MCF 10A (cell line): ENCODE data around the gene GRIK1. TPM values are rescaled to one million over a fixed set of nuclear protein-coding genes. Genes with fewer than 3 reads are reported as not detected.

ENCODE experiments used
- BruUV-seq: library from RNA; stranded (reverse); fragments of 400-500 nt; replicated peaks from 2 replicates; lab custom pipeline; 2021; lab: Mats Ljungman, UMichigan
- CTCF ChIA-PET: fragments of 300-600 bp; sonication (Branson Sonifier 250); formaldehyde crosslinking; extraction: SDS; loops from one replicate; lab custom pipeline; 2021; ENCODE audit warnings: antibody characterized with exemption, inconsistent platforms; lab: Yijun Ruan, JAX
- POLR2A ChIA-PET: fragments of 300-600, 350-650 bp; sonication (Branson Sonifier 250); formaldehyde crosslinking; extraction: SDS; loops from one replicate; lab custom pipeline; 2020; ENCODE audit warnings: antibody characterized with exemption, inconsistent platforms; lab: Yijun Ruan, JAX
- DNase-seq: peaks from one replicate; pipeline ENCODE4 v3.0.0-alpha.2; 2018; ENCODE audit not compliant: unreplicated experiment
- H3K27ac Mint-ChIP-seq: one replicate; pipeline ENCODE4 v1.8.0; 2022; ENCODE audit warnings: mild to moderate bottlenecking, low read depth, mixed read lengths; ENCODE audit not compliant: unreplicated experiment
- H3K27me3 Mint-ChIP-seq: one replicate; pipeline ENCODE4 v1.8.0; 2022; ENCODE audit warnings: mixed read lengths; ENCODE audit not compliant: insufficient read depth, unreplicated experiment
- H3K36me3 Mint-ChIP-seq: one replicate; pipeline ENCODE4 v1.8.0; 2022; ENCODE audit warnings: mild to moderate bottlenecking, moderate library complexity, mixed read lengths; ENCODE audit not compliant: insufficient read depth, unreplicated experiment
- H3K4me1 Mint-ChIP-seq: one replicate; pipeline ENCODE4 v1.8.0; 2022; ENCODE audit warnings: mixed read lengths; ENCODE audit not compliant: insufficient read depth, unreplicated experiment
- H3K4me3 Mint-ChIP-seq: one replicate; pipeline ENCODE4 v1.8.0; 2022; ENCODE audit warnings: mild to moderate bottlenecking, moderate library complexity, mixed read lengths; ENCODE audit not compliant: unreplicated experiment
- H3K9me3 Mint-ChIP-seq: one replicate; pipeline ENCODE4 v1.8.0; 2022; ENCODE audit warnings: mixed read lengths; ENCODE audit not compliant: unreplicated experiment
- intact Hi-C: fragments of 100-400 bp; cut with micrococcal nuclease; formaldehyde crosslinking; loops from 2 replicates; pipeline ENCODE4 v1.14.1; 2022
- total RNA-seq: library from RNA; stranded (reverse); gene quantifications from 2 replicates; pipeline ENCODE4 v1.2.3, GENCODE V29; 2022
- TF ChIP-seq, protein P1 (sequence below): fragments of 200-600 bp; IDR thresholded peaks from one replicate; pipeline ENCODE4 v1.8.0; 2022; ENCODE audit warnings: antibody characterized with exemption, mild to moderate bottlenecking; ENCODE audit not compliant: unreplicated experiment

The GRIK1 gene
- total RNA-seq, 1 experiment from 2014 or later, result not detected

DNA sequence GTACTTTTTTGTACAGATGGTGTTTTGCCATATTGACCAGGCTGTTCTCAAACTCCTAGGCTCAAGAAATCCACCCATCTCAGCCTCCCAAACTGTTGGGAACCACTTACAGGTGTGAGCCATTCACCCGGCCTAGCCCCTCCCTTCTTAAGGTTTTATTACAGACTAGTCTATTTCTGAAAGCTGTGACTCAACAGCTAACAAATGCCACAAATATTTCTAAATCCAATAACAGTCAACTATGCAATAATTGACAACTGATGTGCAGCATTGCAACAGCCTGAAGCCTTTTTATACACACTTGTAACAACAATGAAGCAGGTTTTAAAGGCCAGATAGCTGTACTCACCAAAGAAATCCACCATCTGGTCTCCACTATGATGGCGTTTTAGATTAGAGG is 51.4 kb downstream of the GRIK1 start:
- ChIA-PET POLR2A (interaction anchor here (2.0 kb wide), 1 partner anchor 9 kb away, joined by 7 read pairs; no protein-coding TSS in a partner anchor), CTCF (interaction anchor here (0.5 to 0.8 kb wide), 2 partner anchors 12 to 37 kb away, joined by 4 read pairs; no protein-coding TSS in a partner anchor)
- peak; percentile 28 for DNase-seq

DNA sequence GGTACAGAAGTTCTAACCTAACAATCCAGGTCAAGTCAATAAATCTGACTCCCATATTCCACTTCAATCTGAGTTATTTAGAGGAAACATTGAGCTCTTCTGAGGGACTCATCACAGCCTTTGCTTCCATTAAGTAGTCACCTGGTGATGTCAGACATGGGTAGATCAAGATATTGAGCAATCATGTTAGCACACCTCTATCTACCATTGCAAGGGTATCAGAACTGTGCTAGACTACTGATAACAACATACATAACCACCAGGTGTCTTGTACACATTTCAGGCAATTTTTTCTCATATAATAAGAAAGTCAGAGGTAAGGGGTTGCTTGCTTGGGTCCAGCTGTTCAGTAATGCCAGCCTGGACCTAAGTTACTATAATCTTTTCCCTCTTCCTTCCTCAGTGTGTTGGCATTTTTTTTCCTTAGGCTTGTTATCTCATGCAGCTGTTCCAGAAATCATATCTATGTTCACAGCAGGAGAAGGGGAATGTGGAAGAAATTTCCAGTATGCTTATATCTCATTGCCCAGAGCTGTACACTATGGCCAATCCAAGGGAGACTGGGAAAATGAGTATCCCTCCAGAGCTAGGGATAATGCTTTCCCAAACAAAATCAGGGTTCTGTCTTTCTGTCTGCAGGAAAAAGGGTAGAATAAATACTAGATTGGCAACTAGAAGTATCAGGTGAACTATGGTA is 52.3 kb downstream of the GRIK1 start:
- H3K36me3 Mint-ChIP-seq, result no peaks in the 10 kb centered on the region
- no peak for DNase-seq
- H3K27ac Mint-ChIP-seq, result no peak overlapping the region
- no TSS peak for BruUV-seq
- no peaks in the 10 kb centered on the region for H3K9me3 Mint-ChIP-seq
- TF ChIP-seq, protein P1, sequence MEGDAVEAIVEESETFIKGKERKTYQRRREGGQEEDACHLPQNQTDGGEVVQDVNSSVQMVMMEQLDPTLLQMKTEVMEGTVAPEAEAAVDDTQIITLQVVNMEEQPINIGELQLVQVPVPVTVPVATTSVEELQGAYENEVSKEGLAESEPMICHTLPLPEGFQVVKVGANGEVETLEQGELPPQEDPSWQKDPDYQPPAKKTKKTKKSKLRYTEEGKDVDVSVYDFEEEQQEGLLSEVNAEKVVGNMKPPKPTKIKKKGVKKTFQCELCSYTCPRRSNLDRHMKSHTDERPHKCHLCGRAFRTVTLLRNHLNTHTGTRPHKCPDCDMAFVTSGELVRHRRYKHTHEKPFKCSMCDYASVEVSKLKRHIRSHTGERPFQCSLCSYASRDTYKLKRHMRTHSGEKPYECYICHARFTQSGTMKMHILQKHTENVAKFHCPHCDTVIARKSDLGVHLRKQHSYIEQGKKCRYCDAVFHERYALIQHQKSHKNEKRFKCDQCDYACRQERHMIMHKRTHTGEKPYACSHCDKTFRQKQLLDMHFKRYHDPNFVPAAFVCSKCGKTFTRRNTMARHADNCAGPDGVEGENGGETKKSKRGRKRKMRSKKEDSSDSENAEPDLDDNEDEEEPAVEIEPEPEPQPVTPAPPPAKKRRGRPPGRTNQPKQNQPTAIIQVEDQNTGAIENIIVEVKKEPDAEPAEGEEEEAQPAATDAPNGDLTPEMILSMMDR, result no peak
- POLR2A ChIA-PET, result interaction anchor here (0.6 to 2.0 kb wide), 3 partner anchors 10 to 58 kb away, joined by 3 to 7 read pairs (median 3); no protein-coding TSS in a partner anchor
- intact Hi-C loops, result no loop called here
- H3K4me1 Mint-ChIP-seq, result peaks cover 9% of the 10 kb centered on the region
- H3K27me3 Mint-ChIP-seq, result no peaks in the 10 kb centered on the region
- CTCF ChIA-PET, result interaction anchor here (0.6 to 0.8 kb wide), 2 partner anchors 36 to 1716 kb away, joined by 3 to 4 read pairs; no protein-coding TSS in a partner anchor
- no peak overlapping the region for H3K4me3 Mint-ChIP-seq

More for the DNA sequence above, 51.4 kb downstream of the GRIK1 start:
- no TSS peak for BruUV-seq
- Mint-ChIP-seq H3K36me3 (no peaks in the 10 kb centered on the region), H3K27me3 (no peaks in the 10 kb centered on the region), H3K4me1 (peaks cover 9% of the 10 kb centered on the region), H3K9me3 (no peaks in the 10 kb centered on the region), H3K4me3 (no peak overlapping the region), H3K27ac (no peak overlapping the region)
- intact Hi-C loops, result no loop called here
- TF ChIP-seq, protein P1, result no peak

DNA sequence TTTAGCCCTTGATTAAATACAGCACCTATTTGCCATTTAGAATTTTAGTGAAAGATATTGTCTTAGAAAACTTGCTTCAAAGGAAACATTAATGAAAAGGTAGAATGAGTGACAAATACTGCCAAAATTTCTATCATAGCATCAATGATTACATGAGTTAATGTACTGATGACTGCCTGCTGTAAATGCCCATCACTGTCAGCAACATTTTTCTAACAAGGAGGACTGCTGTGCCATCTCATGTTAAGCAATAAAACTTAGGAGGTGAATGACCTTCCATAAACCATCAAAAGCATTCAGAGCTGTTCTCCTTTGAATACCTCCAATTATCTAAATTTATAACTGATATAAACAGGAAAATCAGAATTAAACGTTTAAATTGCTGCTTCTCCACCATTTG is 54.3 kb downstream of the GRIK1 start:
- Mint-ChIP-seq H3K9me3 (no peaks in the 10 kb centered on the region), H3K4me3 (no peak overlapping the region), H3K27ac (no peak overlapping the region), H3K27me3 (no peaks in the 10 kb centered on the region), H3K4me1 (peaks cover 9% of the 10 kb centered on the region), H3K36me3 (no peaks in the 10 kb centered on the region)
- POLR2A ChIA-PET, result interaction anchor here (0.6 to 0.7 kb wide), 2 partner anchors 17 to 746 kb away, joined by 3 read pairs; no protein-coding TSS in a partner anchor
- TF ChIP-seq, protein P1, result no peak
- intact Hi-C loops, result no loop called here
- CTCF ChIA-PET, result interaction anchor here (0.7 kb wide), 1 partner anchor 721 kb away, joined by 3 read pairs; no protein-coding TSS in a partner anchor
- BruUV-seq, result no TSS peak
- DNase-seq, result no peak

DNA sequence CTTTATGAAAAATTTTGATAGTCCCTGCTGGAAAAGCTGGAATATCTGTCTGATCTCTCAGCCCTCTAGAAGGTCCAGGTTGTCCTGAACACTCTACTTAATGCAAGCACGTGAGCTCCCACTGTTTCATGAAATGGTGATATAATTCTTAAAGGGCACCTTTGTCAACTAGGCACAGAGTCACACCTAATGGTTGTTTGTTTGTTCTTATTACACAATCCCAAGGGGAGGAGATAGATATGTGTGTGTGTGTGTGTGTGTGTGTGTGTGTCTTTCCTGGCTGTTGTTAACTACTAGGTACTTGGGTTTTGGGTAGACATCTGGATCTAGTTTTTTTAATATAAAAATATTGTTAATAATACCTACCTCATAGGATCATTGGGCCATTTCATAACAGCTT is 63.9 kb downstream of the GRIK1 start:
- no peaks in the 10 kb centered on the region for H3K4me1 Mint-ChIP-seq
- ChIA-PET CTCF (interaction anchor here (0.6 to 1.8 kb wide), 5 partner anchors 9 to 125 kb away, joined by 3 to 4 read pairs (median 4); no protein-coding TSS in a partner anchor), POLR2A (interaction anchor here (0.6 to 1.2 kb wide), 2 partner anchors 70 to 390 kb away, joined by 3 read pairs; no protein-coding TSS in a partner anchor)
- no TSS peak for BruUV-seq
- H3K27ac Mint-ChIP-seq, result no peak overlapping the region
- H3K4me3 Mint-ChIP-seq, result no peak overlapping the region
- TF ChIP-seq, protein P1, result no peak
- H3K36me3 Mint-ChIP-seq, result no peaks in the 10 kb centered on the region
- no peak for DNase-seq
- no peaks in the 10 kb centered on the region for H3K9me3 Mint-ChIP-seq
- H3K27me3 Mint-ChIP-seq, result no peaks in the 10 kb centered on the region
- intact Hi-C loops, result no loop called here
